Measurements from ENCODE around the gene EEF1E1. TPM values are rescaled to one million over a fixed set of nuclear protein-coding genes. Genes with fewer than 3 reads are reported as not detected.

The EEF1E1 gene
- total and polyA plus RNA-seq, 2 of the 8 experiments (the other 6 are each of a cell fraction or from before 2014, with no cell fraction given) = 96.8 to 112 TPM

GRCh38 chr6:8108031-8108660 lies 5.8 kb upstream of the EEF1E1 start:
- no peak overlapping the region for H4K91ac ChIP-seq (replicated peaks; ENCODE audit: insufficient read length, low read length)
- H3K27me3 ChIP-seq (replicated peaks in 1 of 4; ENCODE audit: control insufficient read depth in 3 of 4, extremely low read depth in 1 of 4, insufficient read depth in 3 of 4, low read length in 3 of 4) = no peaks in the 10 kb centered on the region
- no peak overlapping the region for H2AK5ac ChIP-seq (ENCODE audit: low read depth, low read length)
- no peak overlapping the region for H2BK5ac ChIP-seq (ENCODE audit: low read depth, low read length)
- H3K9ac ChIP-seq (replicated peaks in 1 of 4; ENCODE audit: extremely low read depth in 1 of 4, low read depth in 3 of 4, low read length in 3 of 4) = no peak overlapping the region
- H4K5ac ChIP-seq (ENCODE audit: insufficient read length, low read depth, low read length) = no peak overlapping the region
- no peak overlapping the region for H3K18ac ChIP-seq (ENCODE audit: extremely low read depth, low read length)
- WGBS, 2 experiments (ENCODE audit: extremely low coverage in 1 of 2, insufficient coverage in 1 of 2, insufficient read length in 1 of 2, insufficient replicate concordance in 2 of 2, low coverage in 1 of 2, low lambda C conversion rate in 2 of 2, missing lambda C conversion rate in 1 of 2) = 88% methylated on average over 4 of the region's 4 CpGs; no CpG with 5 or more reads in 1 of the 2 experiments
- no peak overlapping the region for H3K14ac ChIP-seq (ENCODE audit: insufficient read length)
- H3K36me3 ChIP-seq (ENCODE audit: control insufficient read depth in 2 of 4, insufficient read depth in 4 of 4, low read length in 3 of 4) = no peaks in the 10 kb centered on the region
- no peak overlapping the region for H3K4ac ChIP-seq (replicated peaks; ENCODE audit: insufficient read length, low read depth, low read length)
- H4K20me1 ChIP-seq (replicated peaks in 1 of 2; ENCODE audit: control insufficient read depth in 1 of 2, insufficient read depth in 2 of 2, low read length in 2 of 2) = no peaks in the 10 kb centered on the region
- H2BK15ac ChIP-seq (ENCODE audit: low read length) = 0 out of 2 replicates have a peak overlapping the region, but pooled peaks have one; percentile 11
- H2BK120ac ChIP-seq (replicated peaks; ENCODE audit: low read depth, low read length) = no peak overlapping the region
- DNase-seq (ENCODE audit: low read depth in 1 of 2, low spot score in 2 of 2) (no peak), FAIRE-seq (no peak)
- CTCF ChIA-PET (ENCODE audit: partially characterized antibody) = no interaction called here
- no peak overlapping the region for H4K8ac ChIP-seq (ENCODE audit: extremely low read depth, insufficient read depth, low read length)
- no peak overlapping the region for H3K4me2 ChIP-seq (ENCODE audit: insufficient read depth in 1 of 2, low read depth in 2 of 2, low read length in 2 of 2)
- H3K9me3 ChIP-seq (ENCODE audit: insufficient read depth in 2 of 2, low read depth in 1 of 2, low read length in 1 of 2) = no peaks in the 10 kb centered on the region
- no peaks in the 10 kb centered on the region for H3K23me2 ChIP-seq (ENCODE audit: low read depth, low read length)
- POLR2A ChIA-PET (ENCODE audit: partially characterized antibody) = no interaction called here
- H2AFZ ChIP-seq (ENCODE audit: low read length) = no peak overlapping the region
- H3K4me1 ChIP-seq (replicated peaks in 1 of 4; ENCODE audit: control insufficient read depth in 3 of 4, insufficient read depth in 4 of 4, low read length in 3 of 4) = no peaks in the 10 kb centered on the region
- no peak overlapping the region for H3K27ac ChIP-seq (ENCODE audit: low read depth, low read length)
- H3K79me2 ChIP-seq (ENCODE audit: control insufficient read depth in 1 of 2, insufficient read depth in 2 of 2, low read length in 2 of 2) = no peaks in the 10 kb centered on the region
- no peak overlapping the region for H3K23ac ChIP-seq (ENCODE audit: insufficient read length)
- no peak overlapping the region for H3K56ac ChIP-seq (replicated peaks; ENCODE audit: insufficient read length, low read depth, low read length)
- no peak overlapping the region for H3K4me3 ChIP-seq (ENCODE audit: extremely low read depth in 1 of 4, insufficient read depth in 2 of 4, low read depth in 3 of 4, low read length in 4 of 4)
- H3K79me1 ChIP-seq (ENCODE audit: low read depth, low read length) = no peaks in the 10 kb centered on the region
- H2BK12ac ChIP-seq (ENCODE audit: low read depth, low read length) = no peak overlapping the region
- no peak overlapping the region for H2BK20ac ChIP-seq (ENCODE audit: low read length)
- TF ChIP-seq E2F6 (IDR thresholded peaks at IDR 0.05) (no peak), ASH2L (IDR thresholded peaks at IDR 0.05; ENCODE audit: low read length) (no peak), SP1 (IDR thresholded peaks at IDR 0.05; ENCODE audit: low read depth, low read length) (no peak), SIX5 (IDR thresholded peaks at IDR 0.05; ENCODE audit: low read depth, low read length) (no peak), NRF1 (IDR thresholded peaks at IDR 0.05; ENCODE audit: low read depth, low read length) (no peak), MAFK (IDR thresholded peaks at IDR 0.05; ENCODE audit: low read depth, low read length) (no peak), GTF2F1 (IDR thresholded peaks at IDR 0.05; ENCODE audit: borderline replicate concordance, low read depth, low read length) (no peak), NANOG (IDR thresholded peaks at IDR 0.05; ENCODE audit: insufficient read depth, low read depth, low read length, poor library complexity, severe bottlenecking) (no peak), CHD1 (IDR thresholded peaks at IDR 0.05; ENCODE audit: low read depth, low read length) (no peak), BACH1 (IDR thresholded peaks at IDR 0.05; ENCODE audit: low read length) (no peak), ZNF274 (IDR thresholded peaks at IDR 0.05; ENCODE audit: borderline replicate concordance, extremely low read depth, low read length) (no peak)
